HG03135 (cell line): ENCODE data around the gene GAL3ST2.
"Not testable (repeated sequence)": the region's sequence is repeated elsewhere in the genome, so short reads cannot be mapped to it uniquely, and the experiment has no call there.

ENCODE experiments used
- ATAC-seq: cut with Tn5 transposase; IDR thresholded peaks from one replicate; pipeline ENCODE4 v1.9.1; 2021; ENCODE audit warnings: mild to moderate bottlenecking, moderate library complexity; ENCODE audit not compliant: unreplicated experiment

The GAL3ST2 gene

GRCh38 chr2:241746084-241746483, 30.5 kb upstream of the GAL3ST2 start:
- no peak for ATAC-seq

- ATAC-seq: no peak
These were observed 28.0 kb upstream of the GAL3ST2 start for GRCh38 chr2:241748468-241749256.

- no peak for ATAC-seq
These were observed 26.4 kb upstream of the GAL3ST2 start for GRCh38 chr2:241750076-241750840.

GRCh38 chr2:241751152-241751551, 25.5 kb upstream of the GAL3ST2 start:
- no peak for ATAC-seq

- ATAC-seq: no peak
These were observed 24.8 kb upstream of the GAL3ST2 start for GRCh38 chr2:241751776-241752175.

- no peak for ATAC-seq
These were observed 24.4 kb upstream of the GAL3ST2 start for GRCh38 chr2:241752253-241752652.

- ATAC-seq: no peak
These were observed 23.8 kb upstream of the GAL3ST2 start for GRCh38 chr2:241752689-241753276.

GRCh38 chr2:241753493-241753892, 23.1 kb upstream of the GAL3ST2 start:
- no peak for ATAC-seq

- ATAC-seq: no peak
These were observed 22.6 kb upstream of the GAL3ST2 start for GRCh38 chr2:241754042-241754441.

GRCh38 chr2:241755166-241755565, 21.5 kb upstream of the GAL3ST2 start:
- ATAC-seq: no peak

GRCh38 chr2:241755777-241756176, 20.8 kb upstream of the GAL3ST2 start:
- ATAC-seq: no peak

- no peak for ATAC-seq
These were observed 17.4 kb upstream of the GAL3ST2 start for GRCh38 chr2:241759067-241759807.

- not testable (repeated sequence) for ATAC-seq
These were observed 16.7 kb upstream of the GAL3ST2 start for GRCh38 chr2:241759893-241760292.

- ATAC-seq: no peak
These were observed 16.3 kb upstream of the GAL3ST2 start for GRCh38 chr2:241760301-241760771.

- no peak for ATAC-seq
These were observed 14.2 kb upstream of the GAL3ST2 start for GRCh38 chr2:241762321-241762932.

- ATAC-seq: no peak
These were observed 13.7 kb upstream of the GAL3ST2 start for GRCh38 chr2:241762933-241763369.

GRCh38 chr2:241763551-241764274, 12.9 kb upstream of the GAL3ST2 start:
- no peak for ATAC-seq

- ATAC-seq: no peak
These were observed 12.1 kb upstream of the GAL3ST2 start for GRCh38 chr2:241764275-241765241.
